ENCODE measurements around the gene CMSS1.

CMSS1 gene

GRCh38 chr3:99961756-99962515 lies 144.3 kb downstream of the CMSS1 start:
- DNase-seq = no peak

- no peak for DNase-seq
Observed at GRCh38 chr3:99962703-99963102, 145.0 kb downstream of the CMSS1 start.

GRCh38 chr3:99965077-99965476 lies 147.4 kb downstream of the CMSS1 start:
- no peak for DNase-seq

- no peak for DNase-seq
Observed at GRCh38 chr3:99965681-99966408, 148.2 kb downstream of the CMSS1 start.

- DNase-seq = no peak
Observed at GRCh38 chr3:99966662-99967416, 149.2 kb downstream of the CMSS1 start.

GRCh38 chr3:99967796-99968195 lies 150.1 kb downstream of the CMSS1 start:
- no peak for DNase-seq

GRCh38 chr3:99969136-99969535 lies 151.5 kb downstream of the CMSS1 start:
- DNase-seq = peak in 1 of 5 experiments; percentile 80

- peak in 1 of 5 experiments; percentile 74 for DNase-seq
Observed at GRCh38 chr3:99970198-99970597, 152.5 kb downstream of the CMSS1 start.

- DNase-seq = no peak
Observed at GRCh38 chr3:99971761-99972160, 154.1 kb downstream of the CMSS1 start.

GRCh38 chr3:99972380-99973104 lies 154.9 kb downstream of the CMSS1 start:
- no peak for DNase-seq

- DNase-seq = no peak
Observed at GRCh38 chr3:99974989-99975388, 157.3 kb downstream of the CMSS1 start.

- DNase-seq = no peak
Observed at GRCh38 chr3:99976584-99976983, 158.9 kb downstream of the CMSS1 start.

GRCh38 chr3:99978221-99978620 lies 160.6 kb downstream of the CMSS1 start:
- DNase-seq = no peak

- DNase-seq = no peak
Observed at GRCh38 chr3:99980606-99981005, 162.9 kb downstream of the CMSS1 start.

GRCh38 chr3:99981138-99981537 lies 163.5 kb downstream of the CMSS1 start:
- DNase-seq = no peak

GRCh38 chr3:99982650-99983049 lies 165.0 kb downstream of the CMSS1 start:
- DNase-seq = no peak

- DNase-seq = no peak
Observed at GRCh38 chr3:99984139-99984538, 166.5 kb downstream of the CMSS1 start.

- DNase-seq = no peak
Observed at GRCh38 chr3:99984668-99985067, 167.0 kb downstream of the CMSS1 start.

GRCh38 chr3:99990179-99990578 lies 172.5 kb downstream of the CMSS1 start:
- no peak for DNase-seq

- no peak for DNase-seq
Observed at GRCh38 chr3:99997293-99997692, 179.6 kb downstream of the CMSS1 start.

- no peak for DNase-seq
Observed at GRCh38 chr3:99999536-99999935, 181.9 kb downstream of the CMSS1 start.

- DNase-seq = no peak
Observed at GRCh38 chr3:100001083-100001482, 183.4 kb downstream of the CMSS1 start.
